HepG2 (cell line): ENCODE measurements around the gene HARBI1. TPM values are rescaled to one million over a fixed set of nuclear protein-coding genes. Genes with fewer than 3 reads are reported as not detected.

Experiments
- ADNP ChIP-seq: sonication (generic); formaldehyde crosslinking; IDR thresholded peaks from 2 replicates; pipeline ENCODE4 v1.4.0; 2020; ENCODE audit warnings: missing genetic modification reagents
- ATAD3A ChIP-seq: sonication (generic); formaldehyde crosslinking; IDR thresholded peaks from 2 replicates; pipeline ENCODE4 v1.4.0; 2020; ENCODE audit warnings: missing genetic modification reagents
- ATF2 ChIP-seq: sonication (generic); formaldehyde crosslinking; IDR thresholded peaks from 2 replicates; pipeline ENCODE4 v1.4.0; 2020; ENCODE audit warnings: missing genetic modification reagents
- ATM ChIP-seq: fragments of 450-650 bp; IDR thresholded peaks from 2 replicates; pipeline ENCODE4 v1.7.1; 2017; ENCODE audit warnings: mild to moderate bottlenecking, borderline replicate concordance
- BRCA1 ChIP-seq: sonication (generic); formaldehyde crosslinking; IDR thresholded peaks from 2 replicates; pipeline ENCODE4 v1.4.0; 2020; ENCODE audit warnings: missing genetic modification reagents
- LRRFIP1 ChIP-seq: sonication (generic); formaldehyde crosslinking; conservative IDR thresholded peaks from 2 replicates; pipeline ENCODE4 v1.4.0; 2020; ENCODE audit warnings: missing genetic modification reagents
- MED8 ChIP-seq: sonication (generic); formaldehyde crosslinking; IDR thresholded peaks from 2 replicates; pipeline ENCODE4 v1.8.1; 2023; ENCODE audit warnings: mild to moderate bottlenecking, missing genetic modification reagents; ENCODE audit not compliant: insufficient replicate concordance
- MXD1 ChIP-seq: sonication (generic); formaldehyde crosslinking; IDR thresholded peaks from 2 replicates; pipeline ENCODE4 v1.4.0; 2020; ENCODE audit warnings: mild to moderate bottlenecking, missing genetic modification reagents
- PRMT3 ChIP-seq: sonication (generic); formaldehyde crosslinking; IDR thresholded peaks from 2 replicates; pipeline ENCODE4 v1.8.1; 2022; ENCODE audit warnings: low read depth, mild to moderate bottlenecking, moderate library complexity, missing genetic modification reagents, borderline replicate concordance
- RXRB ChIP-seq: IDR thresholded peaks from 2 replicates; pipeline ENCODE4 v1.6.1; 2016; ENCODE audit warnings: borderline replicate concordance, missing genetic modification reagents, missing compliant biosample characterization
- SNAPC4 ChIP-seq: sonication (generic); formaldehyde crosslinking; IDR thresholded peaks from 2 replicates; pipeline ENCODE4 v1.4.0; 2020; ENCODE audit warnings: mild to moderate bottlenecking, missing genetic modification reagents
- SNAPC5 ChIP-seq: sonication (generic); formaldehyde crosslinking; IDR thresholded peaks from 2 replicates; pipeline ENCODE4 v1.8.1; 2023; ENCODE audit warnings: mild to moderate bottlenecking, missing genetic modification reagents, borderline replicate concordance
- TCF7 ChIP-seq: sonication (generic); IDR thresholded peaks from 2 replicates; pipeline ENCODE4 v1.6.1; 2016; ENCODE audit warnings: antibody characterized with exemption, low read depth
- ZFP82 ChIP-seq: sonication (generic); formaldehyde crosslinking; IDR thresholded peaks from 2 replicates; pipeline ENCODE4 v1.5.1; 2020; ENCODE audit warnings: mild to moderate bottlenecking, missing genetic modification reagents, borderline replicate concordance
- ZNF556 ChIP-seq: sonication (generic); formaldehyde crosslinking; IDR thresholded peaks from 2 replicates; pipeline ENCODE4 v1.4.0; 2020; ENCODE audit warnings: mild to moderate bottlenecking, missing genetic modification reagents, borderline replicate concordance
- ZNF816 ChIP-seq: sonication (generic); formaldehyde crosslinking; IDR thresholded peaks from 2 replicates; pipeline ENCODE4 v1.8.0; 2022; ENCODE audit warnings: missing genetic modification reagents, mild to moderate bottlenecking, borderline replicate concordance
- polyA plus RNA-seq, 8 experiments: library from polyadenylated mRNA; depleted of rRNA in 3 of 8; stranded (reverse) in 7 of 8; unstranded in 1 of 8; fragments of >200 nt; fragmentation: Illumina TruSeq in 4 of 8; extraction: Trizol in 4 of 8; gene quantifications; 2 replicates each; pipeline versions ENCODE4 v1.2.1 to v1.2.3, GENCODE V29; 2011 to 2016; ENCODE audit warnings: low read depth in 4 of 8, missing spikeins in 1 of 8, mixed read lengths in 1 of 8; ENCODE audit not compliant: insufficient read depth in 1 of 8
- total RNA-seq, 5 experiments: library from RNA; depleted of rRNA; stranded (reverse); fragments of >200 nt; fragmentation: Illumina TruSeq; extraction: Trizol; gene quantifications; 2 replicates each; pipeline ENCODE4 v1.2.3, GENCODE V29; 2016; ENCODE audit warnings: low read depth in 1 of 5
- TF ChIP-seq, protein P1 (sequence below): sonication (generic); formaldehyde crosslinking; IDR thresholded peaks from 2 replicates; pipeline ENCODE4 v1.4.0; 2020; ENCODE audit warnings: low read depth, mild to moderate bottlenecking, missing genetic modification reagents

The HARBI1 gene
- total and polyA plus RNA-seq, 2 of the 13 experiments (the other 11 are each of a cell fraction or from before 2014, with no cell fraction given): 2.5 to 4.8 TPM

DNA sequence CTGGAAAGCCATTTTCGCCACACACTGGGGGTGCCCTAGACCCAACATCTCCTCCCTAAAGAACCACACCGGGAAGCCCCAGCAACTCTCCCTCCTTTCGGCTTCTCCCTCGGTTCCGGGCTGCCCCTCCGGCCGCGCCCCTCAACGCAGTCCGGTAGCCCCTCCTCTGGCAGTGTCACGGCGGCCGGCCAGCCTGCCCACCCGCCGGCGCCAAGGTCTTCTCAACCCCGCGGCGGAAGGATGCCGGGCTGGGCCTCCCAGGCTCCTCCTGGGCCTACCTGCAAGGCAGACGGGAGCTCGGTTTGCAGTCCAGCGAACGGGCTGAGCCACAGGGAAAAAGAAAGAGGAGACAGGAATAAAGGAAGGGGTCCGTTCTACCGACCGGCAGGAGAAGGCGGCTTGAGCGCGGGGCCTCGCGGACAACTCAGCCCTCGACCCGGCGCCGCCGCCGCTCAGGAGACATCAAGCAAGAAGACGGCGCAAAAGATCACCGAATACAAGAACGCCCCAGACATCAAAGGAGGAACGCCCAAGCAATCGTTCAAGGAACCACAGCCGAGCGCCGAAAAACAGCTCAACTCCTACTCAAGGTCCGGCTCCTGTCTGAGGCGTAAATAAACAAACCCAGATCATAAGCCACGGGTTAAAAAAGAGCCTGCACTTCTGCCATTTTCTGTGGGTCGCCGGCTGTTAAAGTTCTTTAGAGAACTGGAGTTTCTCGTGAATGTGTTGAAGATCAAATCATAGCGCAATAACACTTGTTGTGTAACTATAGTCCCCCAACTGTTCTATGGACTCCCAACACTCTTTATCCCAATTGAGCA is 23.3 kb downstream of the HARBI1 start, which contains the start of gene AMBRA1 (continued):
- peak; percentile 67; the same call in 1 of the 2 replicates for TF ChIP-seq MXD1 (CRISPR knock-in tag)
- no peak; the same call in 1 of the 2 replicates for TF ChIP-seq TCF7
- TF ChIP-seq ZNF556: no peak
- peak; percentile 90 for TF ChIP-seq RXRB (CRISPR knock-in tag)
- peak; percentile 25; the same call in 1 of the 2 replicates for TF ChIP-seq ZNF816 (CRISPR knock-in tag)
- peak; percentile 81; the same call in 1 of the 2 replicates for TF ChIP-seq ATF2 (CRISPR knock-in tag)
- TF ChIP-seq SNAPC5 (CRISPR knock-in tag): no peak
- TF ChIP-seq BRCA1 (CRISPR knock-in tag): 0 out of 2 replicates have a peak, but pooled peaks have one; percentile 59
- TF ChIP-seq ZFP82 (CRISPR knock-in tag): 0 out of 2 replicates have a peak, but pooled peaks have one; percentile 69
- no peak for TF ChIP-seq ATM
- no peak for TF ChIP-seq PRMT3
- TF ChIP-seq, protein P1, sequence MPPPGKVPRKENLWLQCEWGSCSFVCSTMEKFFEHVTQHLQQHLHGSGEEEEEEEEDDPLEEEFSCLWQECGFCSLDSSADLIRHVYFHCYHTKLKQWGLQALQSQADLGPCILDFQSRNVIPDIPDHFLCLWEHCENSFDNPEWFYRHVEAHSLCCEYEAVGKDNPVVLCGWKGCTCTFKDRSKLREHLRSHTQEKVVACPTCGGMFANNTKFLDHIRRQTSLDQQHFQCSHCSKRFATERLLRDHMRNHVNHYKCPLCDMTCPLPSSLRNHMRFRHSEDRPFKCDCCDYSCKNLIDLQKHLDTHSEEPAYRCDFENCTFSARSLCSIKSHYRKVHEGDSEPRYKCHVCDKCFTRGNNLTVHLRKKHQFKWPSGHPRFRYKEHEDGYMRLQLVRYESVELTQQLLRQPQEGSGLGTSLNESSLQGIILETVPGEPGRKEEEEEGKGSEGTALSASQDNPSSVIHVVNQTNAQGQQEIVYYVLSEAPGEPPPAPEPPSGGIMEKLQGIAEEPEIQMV: peak; percentile 69; the same call in 1 of the 2 replicates
- TF ChIP-seq MED8 (CRISPR knock-in tag): peak; percentile 54
- TF ChIP-seq ADNP: no peak
- no peak for TF ChIP-seq SNAPC4 (CRISPR knock-in tag)
- TF ChIP-seq ATAD3A (CRISPR knock-in tag): no peak
- no peak for TF ChIP-seq LRRFIP1
